ENCODE results near the gene INO80.

INO80 gene, protein sequence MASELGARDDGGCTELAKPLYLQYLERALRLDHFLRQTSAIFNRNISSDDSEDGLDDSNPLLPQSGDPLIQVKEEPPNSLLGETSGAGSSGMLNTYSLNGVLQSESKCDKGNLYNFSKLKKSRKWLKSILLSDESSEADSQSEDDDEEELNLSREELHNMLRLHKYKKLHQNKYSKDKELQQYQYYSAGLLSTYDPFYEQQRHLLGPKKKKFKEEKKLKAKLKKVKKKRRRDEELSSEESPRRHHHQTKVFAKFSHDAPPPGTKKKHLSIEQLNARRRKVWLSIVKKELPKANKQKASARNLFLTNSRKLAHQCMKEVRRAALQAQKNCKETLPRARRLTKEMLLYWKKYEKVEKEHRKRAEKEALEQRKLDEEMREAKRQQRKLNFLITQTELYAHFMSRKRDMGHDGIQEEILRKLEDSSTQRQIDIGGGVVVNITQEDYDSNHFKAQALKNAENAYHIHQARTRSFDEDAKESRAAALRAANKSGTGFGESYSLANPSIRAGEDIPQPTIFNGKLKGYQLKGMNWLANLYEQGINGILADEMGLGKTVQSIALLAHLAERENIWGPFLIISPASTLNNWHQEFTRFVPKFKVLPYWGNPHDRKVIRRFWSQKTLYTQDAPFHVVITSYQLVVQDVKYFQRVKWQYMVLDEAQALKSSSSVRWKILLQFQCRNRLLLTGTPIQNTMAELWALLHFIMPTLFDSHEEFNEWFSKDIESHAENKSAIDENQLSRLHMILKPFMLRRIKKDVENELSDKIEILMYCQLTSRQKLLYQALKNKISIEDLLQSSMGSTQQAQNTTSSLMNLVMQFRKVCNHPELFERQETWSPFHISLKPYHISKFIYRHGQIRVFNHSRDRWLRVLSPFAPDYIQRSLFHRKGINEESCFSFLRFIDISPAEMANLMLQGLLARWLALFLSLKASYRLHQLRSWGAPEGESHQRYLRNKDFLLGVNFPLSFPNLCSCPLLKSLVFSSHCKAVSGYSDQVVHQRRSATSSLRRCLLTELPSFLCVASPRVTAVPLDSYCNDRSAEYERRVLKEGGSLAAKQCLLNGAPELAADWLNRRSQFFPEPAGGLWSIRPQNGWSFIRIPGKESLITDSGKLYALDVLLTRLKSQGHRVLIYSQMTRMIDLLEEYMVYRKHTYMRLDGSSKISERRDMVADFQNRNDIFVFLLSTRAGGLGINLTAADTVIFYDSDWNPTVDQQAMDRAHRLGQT (N-terminal part only)

DNA sequence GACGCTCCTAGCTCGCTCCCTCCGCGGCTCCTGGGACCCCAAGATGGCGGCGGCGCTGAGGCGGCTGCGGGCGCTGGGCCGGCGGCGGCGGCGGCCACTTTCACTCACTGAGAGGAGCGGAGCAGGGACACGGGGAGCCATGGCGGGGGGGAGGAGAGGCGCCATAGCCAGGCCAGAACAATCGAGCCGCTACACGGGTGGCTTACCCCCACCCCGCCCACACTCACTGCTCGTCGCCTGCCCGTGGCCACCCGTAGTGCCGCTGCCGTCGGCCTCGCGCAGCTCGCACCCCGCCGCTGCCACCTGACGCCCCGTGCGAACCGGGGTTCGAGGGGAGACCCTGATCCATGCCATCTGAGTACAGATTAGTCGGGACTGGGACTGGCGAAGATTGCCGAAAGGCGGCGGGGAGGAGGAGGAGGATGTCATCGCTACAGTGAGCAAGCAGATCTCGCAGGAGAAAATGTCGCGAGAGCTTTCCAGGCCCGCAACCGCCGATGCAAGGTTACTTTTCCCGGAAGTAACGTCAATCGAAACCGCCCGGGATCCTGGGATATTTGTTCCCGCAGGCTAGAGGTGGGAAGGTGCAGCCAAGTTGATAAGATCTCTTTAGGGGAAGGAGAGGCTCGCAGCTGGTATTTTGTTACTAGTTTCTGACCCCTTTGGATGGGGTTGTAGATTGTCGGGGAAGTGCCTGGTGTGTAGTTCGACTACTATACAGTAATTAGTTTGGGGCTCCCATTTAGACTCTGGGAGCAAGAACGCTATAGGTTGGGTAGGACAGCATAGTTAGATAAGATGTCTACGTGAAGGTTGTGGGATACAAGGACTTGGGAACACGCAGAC lies at the start of gene INO80:
INO80 (minus strand) TSS at position 165 of the 846 bp plus-strand sequence. CDS start 19,970 bp downstream, outside the sequence.
- TF ChIP-seq, protein P1, sequence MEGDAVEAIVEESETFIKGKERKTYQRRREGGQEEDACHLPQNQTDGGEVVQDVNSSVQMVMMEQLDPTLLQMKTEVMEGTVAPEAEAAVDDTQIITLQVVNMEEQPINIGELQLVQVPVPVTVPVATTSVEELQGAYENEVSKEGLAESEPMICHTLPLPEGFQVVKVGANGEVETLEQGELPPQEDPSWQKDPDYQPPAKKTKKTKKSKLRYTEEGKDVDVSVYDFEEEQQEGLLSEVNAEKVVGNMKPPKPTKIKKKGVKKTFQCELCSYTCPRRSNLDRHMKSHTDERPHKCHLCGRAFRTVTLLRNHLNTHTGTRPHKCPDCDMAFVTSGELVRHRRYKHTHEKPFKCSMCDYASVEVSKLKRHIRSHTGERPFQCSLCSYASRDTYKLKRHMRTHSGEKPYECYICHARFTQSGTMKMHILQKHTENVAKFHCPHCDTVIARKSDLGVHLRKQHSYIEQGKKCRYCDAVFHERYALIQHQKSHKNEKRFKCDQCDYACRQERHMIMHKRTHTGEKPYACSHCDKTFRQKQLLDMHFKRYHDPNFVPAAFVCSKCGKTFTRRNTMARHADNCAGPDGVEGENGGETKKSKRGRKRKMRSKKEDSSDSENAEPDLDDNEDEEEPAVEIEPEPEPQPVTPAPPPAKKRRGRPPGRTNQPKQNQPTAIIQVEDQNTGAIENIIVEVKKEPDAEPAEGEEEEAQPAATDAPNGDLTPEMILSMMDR (conservative IDR thresholded peaks at IDR 0.05) = no peak
- peak within 1 kb of the TSS; percentile 99 for H3K27ac ChIP-seq

DNA sequence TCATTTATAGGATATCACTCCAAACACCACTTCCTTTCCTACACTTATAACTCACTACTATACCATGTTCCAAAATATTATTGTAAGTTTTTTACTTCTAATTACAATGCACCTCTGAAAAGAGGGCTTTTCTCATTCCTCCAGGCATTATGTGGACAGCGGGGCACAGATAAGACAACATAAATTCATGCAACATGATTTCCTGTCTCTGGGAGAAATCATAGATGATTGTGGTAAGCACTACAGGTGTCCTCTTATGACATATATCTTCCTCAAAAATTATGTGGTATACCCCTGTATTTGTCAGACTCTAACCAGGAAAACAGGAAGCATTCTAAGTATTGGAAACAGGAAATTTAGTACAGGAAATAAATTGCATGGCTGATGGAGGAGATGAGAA lies 45.7 kb upstream of the INO80 start:
- TF ChIP-seq, protein P1 (conservative IDR thresholded peaks at IDR 0.05) = no peak

DNA sequence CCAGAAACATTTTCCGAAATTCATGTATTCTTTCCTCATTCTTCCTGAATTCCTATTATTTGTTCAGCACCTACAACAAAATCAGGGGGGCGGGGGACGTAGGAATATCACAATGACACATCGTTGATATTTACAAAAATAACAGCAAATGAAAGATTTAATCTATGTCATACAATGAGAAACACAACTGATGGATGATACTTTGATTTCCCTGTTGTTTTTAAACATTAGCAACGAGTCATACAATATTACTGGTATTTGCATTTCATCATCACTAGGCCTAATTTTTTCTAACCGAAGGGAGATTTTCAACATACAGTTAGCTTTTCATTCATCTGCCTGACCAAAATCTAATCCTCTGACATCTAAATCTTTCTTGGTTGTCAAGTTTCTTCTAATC lies 45.3 kb upstream of the INO80 start:
- H3K27ac ChIP-seq = no peak overlapping the region
- TF ChIP-seq, protein P1 (conservative IDR thresholded peaks at IDR 0.05) = no peak

More for the DNA sequence above, 45.7 kb upstream of the INO80 start:
- H3K27ac ChIP-seq = no peak overlapping the region

DNA sequence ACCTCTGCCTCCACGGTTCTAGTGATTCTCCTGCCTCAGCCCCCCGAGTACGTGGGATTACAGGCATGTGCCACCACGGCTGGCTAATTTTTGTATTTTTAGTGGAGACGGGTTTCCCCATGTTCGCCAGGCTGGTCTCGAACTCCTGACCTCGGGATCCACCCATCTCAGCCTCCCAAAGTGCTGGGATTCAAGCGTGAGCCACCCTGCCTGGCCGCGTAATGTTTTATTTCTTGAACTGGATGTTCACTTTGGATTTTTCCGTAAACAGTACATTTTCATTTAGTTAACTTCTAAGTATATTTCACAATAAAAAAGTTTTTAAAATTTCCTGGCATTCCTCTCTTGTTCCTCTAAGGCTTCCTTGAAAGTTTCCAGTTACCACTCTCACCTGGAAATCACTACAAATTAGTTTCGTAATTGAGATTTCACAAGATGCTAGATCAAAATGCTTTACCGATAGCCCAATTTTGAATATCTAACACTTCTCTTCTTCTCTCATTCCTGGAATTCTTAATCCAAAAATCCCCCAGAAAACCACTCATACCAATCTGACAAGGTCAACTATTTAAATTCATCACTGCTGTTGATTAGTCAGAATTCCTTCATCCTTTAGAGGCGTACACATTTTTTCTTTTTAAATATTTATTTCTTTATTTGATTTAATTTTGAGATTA lies 44.7 kb upstream of the INO80 start:
- TF ChIP-seq, protein P1 (conservative IDR thresholded peaks at IDR 0.05) = no peak
- no peak overlapping the region for H3K27ac ChIP-seq

DNA sequence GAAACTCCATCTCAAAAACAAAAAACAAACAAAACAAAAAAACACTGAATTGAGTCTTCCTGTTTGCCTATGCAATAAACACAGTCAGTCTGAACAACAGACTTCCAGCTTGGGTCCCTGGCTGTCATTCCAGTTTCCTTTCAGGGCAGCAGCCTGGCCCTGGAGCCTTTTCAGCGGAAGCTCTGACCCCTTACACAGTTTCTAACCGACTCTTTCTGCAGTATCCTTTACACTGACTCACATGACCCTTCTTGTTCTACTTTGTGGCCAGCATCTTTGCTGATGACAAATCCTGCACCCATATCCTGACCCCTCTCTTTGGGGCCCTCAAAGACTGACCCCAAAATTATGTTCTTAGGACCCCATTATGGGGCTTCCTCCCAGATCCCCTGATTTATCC lies 38.3 kb upstream of the INO80 start:
- no peak overlapping the region for H3K27ac ChIP-seq
- TF ChIP-seq, protein P1 (conservative IDR thresholded peaks at IDR 0.05) = no peak

DNA sequence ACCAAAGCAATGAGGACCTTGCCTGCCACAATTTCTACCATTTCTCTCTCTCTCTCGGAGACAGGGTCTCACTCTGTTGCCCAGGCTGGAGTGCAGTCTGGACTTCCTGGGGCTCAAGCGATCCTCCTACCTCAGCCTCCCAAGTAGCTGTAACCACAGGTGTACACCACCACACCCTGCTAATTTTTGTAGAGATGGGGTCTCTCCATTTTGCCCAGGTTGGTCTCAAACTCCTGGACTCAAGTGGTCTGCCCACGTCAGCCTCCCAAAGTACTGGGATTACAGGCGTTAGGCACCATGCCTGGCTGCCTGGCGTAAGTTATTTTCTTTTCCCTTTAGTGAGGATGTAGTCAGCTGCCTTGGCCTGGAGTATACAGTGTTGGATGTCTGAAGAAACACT lies 37.7 kb upstream of the INO80 start:
- TF ChIP-seq, protein P1 (conservative IDR thresholded peaks at IDR 0.05) = no peak
- no peak overlapping the region for H3K27ac ChIP-seq
